GM23338 (cell line): ENCODE data around the gene PDE7B. TPM values are rescaled to one million over a fixed set of nuclear protein-coding genes. Genes with fewer than 3 reads are reported as not detected.

Source experiments
- ATAC-seq: fragments of 200-7000 bp; cut with Tn5 transposase; 3 replicates; pipeline ENCODE4 v1.9.1; 2020
- DNase-seq: peaks from one replicate; pipeline ENCODE4 v3.0.0-alpha.2; 2015; ENCODE audit warnings: low spot score
- H2AFZ ChIP-seq: fragments of 200-600 bp; sonication (generic); 2 replicates; pipeline ENCODE4 v1.8.0; 2016; ENCODE audit warnings: antibody characterized with exemption, mild to moderate bottlenecking, moderate library complexity
- H3F3A ChIP-seq: fragments of 200-600 bp; sonication (generic); replicated peaks from 2 replicates; pipeline ENCODE4 v1.8.0; 2017; ENCODE audit warnings: antibody characterized with exemption, mixed run types, low read depth
- H3K27ac ChIP-seq: fragments of 200-600 bp; sonication (generic); 2 replicates; pipeline ENCODE4 v1.6.1; 2016; ENCODE audit warnings: low read depth
- H3K27me3 ChIP-seq: fragments of 200-600 bp; sonication (generic); 2 replicates; pipeline ENCODE4 v1.8.0; 2016; ENCODE audit warnings: mild to moderate bottlenecking, mixed run types, moderate library complexity; ENCODE audit not compliant: insufficient read depth
- H3K36me3 ChIP-seq: fragments of 200-600 bp; sonication (generic); 2 replicates; pipeline ENCODE4 v1.8.0; 2016; ENCODE audit warnings: mild to moderate bottlenecking; ENCODE audit not compliant: insufficient read depth
- H3K4me1 ChIP-seq: fragments of 200-600 bp; sonication (generic); 2 replicates; pipeline ENCODE4 v1.8.0; 2016; ENCODE audit warnings: mild to moderate bottlenecking, moderate library complexity; ENCODE audit not compliant: insufficient read depth
- H3K4me2 ChIP-seq: fragments of 200-600 bp; sonication (generic); 2 replicates; pipeline ENCODE4 v1.7.1; 2017; ENCODE audit warnings: mixed run types
- H3K4me3 ChIP-seq: fragments of 200-600 bp; sonication (generic); 2 replicates; pipeline ENCODE4 v1.6.1; 2016; ENCODE audit warnings: mixed run types
- H3K79me2 ChIP-seq: fragments of 200-600 bp; sonication (generic); replicated peaks from 2 replicates; pipeline ENCODE4 v1.8.0; 2017; ENCODE audit warnings: mild to moderate bottlenecking; ENCODE audit not compliant: insufficient read depth
- H3K9me2 ChIP-seq: fragments of 200-600 bp; sonication (generic); 2 replicates; pipeline ENCODE4 v1.8.0; 2017; ENCODE audit not compliant: insufficient read depth
- H4K20me1 ChIP-seq: fragments of 200-600 bp; sonication (generic); replicated peaks from 2 replicates; pipeline ENCODE4 v1.8.0; 2017; ENCODE audit warnings: mild to moderate bottlenecking; ENCODE audit not compliant: insufficient read depth
- H3K27ac Mint-ChIP-seq: 2 replicates; pipeline ENCODE4 v1.8.0; 2020; ENCODE audit warnings: inconsistent platforms, mild to moderate bottlenecking, moderate library complexity, mixed read lengths
- H3K27me3 Mint-ChIP-seq: 3 replicates; pipeline ENCODE4 v1.8.0; 2022; ENCODE audit warnings: low read depth, mild to moderate bottlenecking, moderate library complexity, mixed read lengths, inconsistent platforms; ENCODE audit not compliant: insufficient read depth, poor library complexity
- H3K36me3 Mint-ChIP-seq: 3 replicates; pipeline ENCODE4 v1.8.0; 2021; ENCODE audit warnings: low read depth, mild to moderate bottlenecking, inconsistent platforms, moderate library complexity, mixed read lengths
- H3K4me1 Mint-ChIP-seq: 3 replicates; pipeline ENCODE4 v1.8.0; 2020; ENCODE audit warnings: mild to moderate bottlenecking, inconsistent platforms, mixed read lengths
- H3K4me3 Mint-ChIP-seq: 3 replicates; pipeline ENCODE4 v1.8.0; 2021; ENCODE audit warnings: moderate library complexity, mild to moderate bottlenecking, inconsistent platforms, mixed read lengths
- H3K9me3 Mint-ChIP-seq: 3 replicates; pipeline ENCODE4 v1.8.0; 2020; ENCODE audit warnings: moderate library complexity, mild to moderate bottlenecking, inconsistent platforms, mixed read lengths
- ETS1 ChIP-seq: IDR thresholded peaks from 2 replicates; pipeline ENCODE4 v1.6.1; 2016; ENCODE audit warnings: antibody characterized with exemption
- EZH2 ChIP-seq: fragments of 200-600 bp; sonication (generic); IDR thresholded peaks from one replicate; pipeline ENCODE4 v1.8.0; 2017; ENCODE audit warnings: antibody characterized with exemption, mild to moderate bottlenecking, low read depth; ENCODE audit not compliant: unreplicated experiment
- EZH2phosphoT487 ChIP-seq: fragments of 200-600 bp; sonication (generic); IDR thresholded peaks from one replicate; pipeline ENCODE4 v1.8.1; 2018; ENCODE audit warnings: antibody characterized with exemption; ENCODE audit not compliant: unreplicated experiment
- JUNB ChIP-seq: IDR thresholded peaks from one replicate; pipeline ENCODE4 v1.6.1; 2016; ENCODE audit warnings: antibody characterized with exemption; ENCODE audit not compliant: unreplicated experiment
- NANOG ChIP-seq: IDR thresholded peaks from 2 replicates; pipeline ENCODE4 v1.6.1; 2016; ENCODE audit warnings: antibody characterized with exemption, borderline replicate concordance
- POLR2AphosphoS5 ChIP-seq: IDR thresholded peaks from 2 replicates; pipeline ENCODE4 v1.6.1; 2016; ENCODE audit warnings: antibody characterized with exemption, low read depth
- ZNF331 ChIP-seq: fragments of 250-450 bp; sonication (Bioruptor Pico); IDR thresholded peaks from 2 replicates; pipeline ENCODE4 v1.5.0; 2020; ENCODE audit warnings: low read depth, mild to moderate bottlenecking, moderate library complexity
- polyA plus RNA-seq: library from polyadenylated mRNA; unstranded; fragments of >200 nt; fragmentation: Nextera tagmentation; extraction: Ambion mirVana; gene quantifications from 2 replicates; pipeline ENCODE4 v1.2.1, GENCODE V29; 2016
- total RNA-seq: library from RNA; depleted of rRNA; stranded (reverse); fragments of >200 nt; shearing (Covaris generic); gene quantifications from 2 replicates; pipeline ENCODE4 v1.2.3, GENCODE V29; 2014
- TF ChIP-seq, protein P1 (sequence below), 2 experiments: fragments of 200-600 bp in 1 of 2; sonication (generic) in 1 of 2; conservative IDR thresholded peaks; 2 replicates each; pipeline versions ENCODE4 v1.5.1 to v1.6.1; 2016 to 2017; ENCODE audit warnings: antibody characterized with exemption in 2 of 2, low read depth in 2 of 2, mild to moderate bottlenecking in 2 of 2, moderate library complexity in 1 of 2
- TF ChIP-seq, protein P2 (sequence below): fragments of 250-450 bp; sonication (Bioruptor Pico); IDR thresholded peaks from 2 replicates; pipeline ENCODE4 v1.5.0; 2020; ENCODE audit warnings: mild to moderate bottlenecking, moderate library complexity

The PDE7B gene
- total and polyA plus RNA-seq, 2 experiments from 2014 or later, result 0.07 TPM; not detected in 1

- H3F3A ChIP-seq, result no peaks in the 10 kb centered on the region
- no peak overlapping the region for H3K27ac ChIP-seq
- TF ChIP-seq POLR2AphosphoS5 (no peak), NANOG (no peak), ETS1 (no peak)
- DNase-seq (no peak), ATAC-seq (no peak)
- Mint-ChIP-seq H3K9me3 (peaks cover 2% of the 10 kb centered on the region; the same call in 2 of the 3 replicates), H3K27me3 (peaks cover 2% of the 10 kb centered on the region), H3K27ac (no peak overlapping the region), H3K4me3 (no peak overlapping the region), H3K36me3 (no peaks in the 10 kb centered on the region), H3K4me1 (peaks cover 12% of the 10 kb centered on the region)
- no peak overlapping the region for H2AFZ ChIP-seq
- no peaks in the 10 kb centered on the region for H3K27me3 ChIP-seq
- H3K79me2 ChIP-seq, result no peaks in the 10 kb centered on the region
- H4K20me1 ChIP-seq, result no peaks in the 10 kb centered on the region
- H3K4me2 ChIP-seq, result no peak overlapping the region
- H3K9me2 ChIP-seq, result peaks cover 13% of the 10 kb centered on the region
- no peak overlapping the region for H3K4me3 ChIP-seq
- peaks cover 16% of the 10 kb centered on the region for H3K4me1 ChIP-seq
- H3K36me3 ChIP-seq, result no peaks in the 10 kb centered on the region
Measured at GRCh38 chr6:135823851-135824250, 27.6 kb upstream of the PDE7B start.

GRCh38 chr6:135826236-135826804, 25.2 kb upstream of the PDE7B start:
- H3K36me3 Mint-ChIP-seq, result no peaks in the 10 kb centered on the region
- DNase-seq (peak; percentile 36), ATAC-seq (peak; percentile 67)
- Histone ChIP-seq H3K4me3 (peak overlapping the region; percentile 17; the same call in 1 of the 2 replicates), H3K9me2 (peaks cover 16% of the 10 kb centered on the region), H3K36me3 (no peaks in the 10 kb centered on the region), H4K20me1 (no peaks in the 10 kb centered on the region; the same call in 1 of the 2 replicates), H3K27me3 (no peaks in the 10 kb centered on the region), H3K27ac (peak overlapping the region; percentile 17; the same call in 1 of the 2 replicates), H2AFZ (peak overlapping the region; percentile 73; the same call in 1 of the 2 replicates), H3K79me2 (no peaks in the 10 kb centered on the region), H3K4me2 (peak overlapping the region; percentile 56; the same call in 1 of the 2 replicates), H3K4me1 (peaks cover 16% of the 10 kb centered on the region), H3F3A (no peaks in the 10 kb centered on the region)
- H3K27ac Mint-ChIP-seq, result peak overlapping the region; percentile 61
- peaks cover 12% of the 10 kb centered on the region for H3K4me1 Mint-ChIP-seq
- peak overlapping the region; percentile 32; the same call in 2 of the 3 replicates for H3K4me3 Mint-ChIP-seq
- H3K27me3 Mint-ChIP-seq, result peaks cover 2% of the 10 kb centered on the region
- TF ChIP-seq ETS1 (no peak), JUNB (no peak), EZH2phosphoT487 (no peak), NANOG (no peak), EZH2 (no peak), ZNF331 (CRISPR knock-in tag) (no peak), POLR2AphosphoS5 (no peak)
- TF ChIP-seq, protein P1, sequence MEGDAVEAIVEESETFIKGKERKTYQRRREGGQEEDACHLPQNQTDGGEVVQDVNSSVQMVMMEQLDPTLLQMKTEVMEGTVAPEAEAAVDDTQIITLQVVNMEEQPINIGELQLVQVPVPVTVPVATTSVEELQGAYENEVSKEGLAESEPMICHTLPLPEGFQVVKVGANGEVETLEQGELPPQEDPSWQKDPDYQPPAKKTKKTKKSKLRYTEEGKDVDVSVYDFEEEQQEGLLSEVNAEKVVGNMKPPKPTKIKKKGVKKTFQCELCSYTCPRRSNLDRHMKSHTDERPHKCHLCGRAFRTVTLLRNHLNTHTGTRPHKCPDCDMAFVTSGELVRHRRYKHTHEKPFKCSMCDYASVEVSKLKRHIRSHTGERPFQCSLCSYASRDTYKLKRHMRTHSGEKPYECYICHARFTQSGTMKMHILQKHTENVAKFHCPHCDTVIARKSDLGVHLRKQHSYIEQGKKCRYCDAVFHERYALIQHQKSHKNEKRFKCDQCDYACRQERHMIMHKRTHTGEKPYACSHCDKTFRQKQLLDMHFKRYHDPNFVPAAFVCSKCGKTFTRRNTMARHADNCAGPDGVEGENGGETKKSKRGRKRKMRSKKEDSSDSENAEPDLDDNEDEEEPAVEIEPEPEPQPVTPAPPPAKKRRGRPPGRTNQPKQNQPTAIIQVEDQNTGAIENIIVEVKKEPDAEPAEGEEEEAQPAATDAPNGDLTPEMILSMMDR (conservative IDR thresholded peaks at IDR 0.05; ENCODE audit: low read depth in 2 of 2), result no peak
- TF ChIP-seq, protein P2, sequence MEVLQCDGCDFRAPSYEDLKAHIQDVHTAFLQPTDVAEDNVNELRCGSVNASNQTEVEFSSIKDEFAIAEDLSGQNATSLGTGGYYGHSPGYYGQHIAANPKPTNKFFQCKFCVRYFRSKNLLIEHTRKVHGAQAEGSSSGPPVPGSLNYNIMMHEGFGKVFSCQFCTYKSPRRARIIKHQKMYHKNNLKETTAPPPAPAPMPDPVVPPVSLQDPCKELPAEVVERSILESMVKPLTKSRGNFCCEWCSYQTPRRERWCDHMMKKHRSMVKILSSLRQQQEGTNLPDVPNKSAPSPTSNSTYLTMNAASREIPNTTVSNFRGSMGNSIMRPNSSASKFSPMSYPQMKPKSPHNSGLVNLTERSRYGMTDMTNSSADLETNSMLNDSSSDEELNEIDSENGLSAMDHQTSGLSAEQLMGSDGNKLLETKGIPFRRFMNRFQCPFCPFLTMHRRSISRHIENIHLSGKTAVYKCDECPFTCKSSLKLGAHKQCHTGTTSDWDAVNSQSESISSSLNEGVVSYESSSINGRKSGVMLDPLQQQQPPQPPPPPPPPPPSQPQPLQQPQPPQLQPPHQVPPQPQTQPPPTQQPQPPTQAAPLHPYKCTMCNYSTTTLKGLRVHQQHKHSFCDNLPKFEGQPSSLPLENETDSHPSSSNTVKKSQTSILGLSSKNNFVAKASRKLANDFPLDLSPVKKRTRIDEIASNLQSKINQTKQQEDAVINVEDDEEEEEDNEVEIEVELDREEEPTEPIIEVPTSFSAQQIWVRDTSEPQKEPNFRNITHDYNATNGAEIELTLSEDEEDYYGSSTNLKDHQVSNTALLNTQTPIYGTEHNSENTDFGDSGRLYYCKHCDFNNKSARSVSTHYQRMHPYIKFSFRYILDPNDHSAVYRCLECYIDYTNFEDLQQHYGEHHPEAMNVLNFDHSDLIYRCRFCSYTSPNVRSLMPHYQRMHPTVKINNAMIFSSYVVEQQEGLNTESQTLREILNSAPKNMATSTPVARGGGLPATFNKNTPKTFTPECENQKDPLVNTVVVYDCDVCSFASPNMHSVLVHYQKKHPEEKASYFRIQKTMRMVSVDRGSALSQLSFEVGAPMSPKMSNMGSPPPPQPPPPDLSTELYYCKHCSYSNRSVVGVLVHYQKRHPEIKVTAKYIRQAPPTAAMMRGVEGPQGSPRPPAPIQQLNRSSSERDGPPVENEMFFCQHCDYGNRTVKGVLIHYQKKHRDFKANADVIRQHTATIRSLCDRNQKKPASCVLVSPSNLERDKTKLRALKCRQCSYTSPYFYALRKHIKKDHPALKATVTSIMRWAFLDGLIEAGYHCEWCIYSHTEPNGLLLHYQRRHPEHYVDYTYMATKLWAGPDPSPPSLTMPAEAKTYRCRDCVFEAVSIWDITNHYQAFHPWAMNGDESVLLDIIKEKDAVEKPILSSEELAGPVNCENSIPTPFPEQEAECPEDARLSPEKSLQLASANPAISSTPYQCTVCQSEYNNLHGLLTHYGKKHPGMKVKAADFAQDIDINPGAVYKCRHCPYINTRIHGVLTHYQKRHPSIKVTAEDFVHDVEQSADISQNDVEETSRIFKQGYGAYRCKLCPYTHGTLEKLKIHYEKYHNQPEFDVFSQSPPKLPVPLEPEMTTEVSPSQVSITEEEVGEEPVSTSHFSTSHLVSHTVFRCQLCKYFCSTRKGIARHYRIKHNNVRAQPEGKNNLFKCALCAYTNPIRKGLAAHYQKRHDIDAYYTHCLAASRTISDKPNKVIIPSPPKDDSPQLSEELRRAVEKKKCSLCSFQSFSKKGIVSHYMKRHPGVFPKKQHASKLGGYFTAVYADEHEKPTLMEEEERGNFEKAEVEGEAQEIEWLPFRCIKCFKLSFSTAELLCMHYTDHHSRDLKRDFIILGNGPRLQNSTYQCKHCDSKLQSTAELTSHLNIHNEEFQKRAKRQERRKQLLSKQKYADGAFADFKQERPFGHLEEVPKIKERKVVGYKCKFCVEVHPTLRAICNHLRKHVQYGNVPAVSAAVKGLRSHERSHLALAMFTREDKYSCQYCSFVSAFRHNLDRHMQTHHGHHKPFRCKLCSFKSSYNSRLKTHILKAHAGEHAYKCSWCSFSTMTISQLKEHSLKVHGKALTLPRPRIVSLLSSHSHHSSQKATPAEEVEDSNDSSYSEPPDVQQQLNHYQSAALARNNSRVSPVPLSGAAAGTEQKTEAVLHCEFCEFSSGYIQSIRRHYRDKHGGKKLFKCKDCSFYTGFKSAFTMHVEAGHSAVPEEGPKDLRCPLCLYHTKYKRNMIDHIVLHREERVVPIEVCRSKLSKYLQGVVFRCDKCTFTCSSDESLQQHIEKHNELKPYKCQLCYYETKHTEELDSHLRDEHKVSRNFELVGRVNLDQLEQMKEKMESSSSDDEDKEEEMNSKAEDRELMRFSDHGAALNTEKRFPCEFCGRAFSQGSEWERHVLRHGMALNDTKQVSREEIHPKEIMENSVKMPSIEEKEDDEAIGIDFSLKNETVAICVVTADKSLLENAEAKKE (CRISPR knock-in tag), result no peak
- peaks cover 2% of the 10 kb centered on the region; the same call in 2 of the 3 replicates for H3K9me3 Mint-ChIP-seq
